Measurements from ENCODE around the gene EME1. TPM values are rescaled to one million over a fixed set of nuclear protein-coding genes. Genes with fewer than 3 reads are reported as not detected.

EME1 gene
- total and polyA plus RNA-seq, 2 of the 13 experiments (the other 11 are each of a cell fraction or from before 2014, with no cell fraction given), result 20.7 to 24.6 TPM

DNA sequence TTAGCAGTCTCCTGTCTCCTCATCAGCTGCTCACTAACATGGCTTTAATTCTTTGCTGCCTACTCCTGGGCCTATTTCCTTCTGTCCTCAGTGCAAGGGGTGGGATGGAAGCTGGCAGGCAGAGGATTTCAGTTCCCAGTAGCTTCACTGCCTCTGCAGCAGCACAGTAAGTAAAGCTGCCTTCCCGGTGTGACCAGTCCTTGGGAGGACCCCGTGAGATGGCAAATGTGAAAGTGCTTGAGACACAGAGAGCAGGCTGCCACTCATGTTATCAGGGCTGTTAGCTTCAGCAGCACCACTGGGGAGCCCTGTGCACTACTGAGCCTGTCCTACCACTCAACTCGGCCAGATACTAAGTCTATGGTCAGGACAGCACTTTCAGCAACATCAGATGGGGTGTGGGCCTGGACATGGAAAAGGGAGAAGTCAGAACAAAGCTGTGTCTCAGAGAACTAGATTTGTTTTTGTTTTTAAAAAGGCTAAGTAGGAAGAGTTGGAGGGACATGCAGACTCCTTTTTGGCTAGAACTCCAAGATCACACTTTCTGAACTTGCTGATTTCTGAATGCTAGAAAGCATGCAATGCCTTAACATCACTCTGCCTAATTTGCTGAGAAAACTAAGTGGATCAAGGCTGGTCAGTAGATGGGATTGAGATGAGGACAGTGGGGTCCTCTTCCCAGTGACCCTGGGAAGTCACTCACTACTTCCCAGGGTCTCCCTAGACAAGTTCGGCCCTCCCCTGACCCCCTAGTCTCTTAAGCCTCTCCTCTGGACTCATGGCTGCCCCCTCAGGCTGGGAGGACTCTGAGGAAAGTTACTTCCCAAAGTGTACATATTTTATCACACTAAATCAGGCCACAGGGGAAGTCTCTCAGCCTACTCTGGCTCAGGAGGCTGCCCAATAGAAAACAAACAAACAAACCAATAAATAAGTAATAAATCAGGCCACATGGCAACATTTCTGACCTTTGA lies 54.1 kb downstream of the EME1 start (continued):
- TF ChIP-seq HNF1A (IDR thresholded peaks at IDR 0.05; ENCODE audit: low read depth) (no peak), HNF1A (CRISPR knock-in tag; IDR thresholded peaks at IDR 0.05; ENCODE audit: borderline replicate concordance) (no peak), ARNTL (CRISPR knock-in tag; IDR thresholded peaks at IDR 0.05) (peak; percentile 44; the same call in 1 of the 2 replicates), ZBTB34 (CRISPR knock-in tag; IDR thresholded peaks at IDR 0.05) (no peak), ZNF160 (CRISPR knock-in tag; IDR thresholded peaks at IDR 0.05) (no peak), ZNF263 (CRISPR knock-in tag; IDR thresholded peaks at IDR 0.05) (no peak), ZNF550 (CRISPR knock-in tag; IDR thresholded peaks at IDR 0.05; ENCODE audit: borderline replicate concordance) (no peak), ZSCAN22 (CRISPR knock-in tag; IDR thresholded peaks at IDR 0.05) (no peak), PRDM10 (CRISPR knock-in tag; IDR thresholded peaks at IDR 0.05; ENCODE audit: low read depth) (no peak), ZNF317 (CRISPR knock-in tag; IDR thresholded peaks at IDR 0.05) (no peak), FOXO1 (CRISPR knock-in tag; IDR thresholded peaks at IDR 0.05) (no peak), HOXA5 (CRISPR knock-in tag; IDR thresholded peaks at IDR 0.05) (no peak), UBTF (CRISPR knock-in tag; IDR thresholded peaks at IDR 0.05) (peak; percentile 47; the same call in 1 of the 2 replicates), ZSCAN30 (CRISPR knock-in tag; IDR thresholded peaks at IDR 0.05) (no peak), NCOA5 (CRISPR knock-in tag; IDR thresholded peaks at IDR 0.05) (no peak)
- TF ChIP-seq, protein P1, sequence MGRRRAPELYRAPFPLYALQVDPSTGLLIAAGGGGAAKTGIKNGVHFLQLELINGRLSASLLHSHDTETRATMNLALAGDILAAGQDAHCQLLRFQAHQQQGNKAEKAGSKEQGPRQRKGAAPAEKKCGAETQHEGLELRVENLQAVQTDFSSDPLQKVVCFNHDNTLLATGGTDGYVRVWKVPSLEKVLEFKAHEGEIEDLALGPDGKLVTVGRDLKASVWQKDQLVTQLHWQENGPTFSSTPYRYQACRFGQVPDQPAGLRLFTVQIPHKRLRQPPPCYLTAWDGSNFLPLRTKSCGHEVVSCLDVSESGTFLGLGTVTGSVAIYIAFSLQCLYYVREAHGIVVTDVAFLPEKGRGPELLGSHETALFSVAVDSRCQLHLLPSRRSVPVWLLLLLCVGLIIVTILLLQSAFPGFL (CRISPR knock-in tag; IDR thresholded peaks at IDR 0.05), result no peak
